ENCODE data around the gene ADM2. TPM values are rescaled to one million over a fixed set of nuclear protein-coding genes. Genes with fewer than 3 reads are reported as not detected.

ADM2 gene
- total and polyA plus RNA-seq, 2 experiments from 2014 or later = 4.1 to 5.1 TPM

DNA sequence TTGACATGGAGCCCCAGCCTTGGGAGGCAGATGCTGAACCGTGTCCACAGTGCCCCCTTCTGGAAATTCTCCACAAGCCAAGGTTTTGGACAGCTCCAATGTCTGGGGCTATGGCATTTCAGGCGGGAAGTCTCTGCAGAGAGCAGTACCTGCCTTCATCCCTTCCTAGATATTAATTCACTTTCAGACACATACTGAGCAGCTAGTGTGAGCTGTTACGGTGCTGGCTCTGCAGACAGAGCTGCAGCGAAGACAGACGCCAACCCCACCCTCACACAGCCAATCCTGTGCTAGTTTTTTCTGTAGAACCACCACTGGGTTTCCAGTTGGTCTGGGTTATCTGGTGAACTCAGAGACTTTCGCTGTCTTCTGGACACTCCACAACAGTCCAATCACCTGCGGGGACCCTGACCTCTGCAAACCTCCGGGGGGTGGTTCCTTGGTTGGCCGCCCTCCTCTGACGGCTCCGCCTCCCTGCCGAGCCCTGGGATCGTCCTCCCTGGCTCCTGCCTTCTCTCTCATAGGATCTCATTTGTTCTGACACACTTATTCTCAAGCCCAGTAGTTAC, 17.1 kb downstream of the ADM2 start:
- Histone ChIP-seq H3K36me3 (replicated peaks; ENCODE audit: insufficient read depth, low read depth) (no peaks in the 10 kb centered on the region), H3K4me3 (no peak overlapping the region), H3K27ac (no peak overlapping the region), H3K27me3 (no peaks in the 10 kb centered on the region), H3K79me2 (no peaks in the 10 kb centered on the region), H3K4me1 (ENCODE audit: insufficient read depth) (peaks cover 4% of the 10 kb centered on the region), H3K4me2 (peak overlapping the region; percentile 45), H4K20me1 (ENCODE audit: insufficient read depth, poor library complexity, severe bottlenecking) (no peaks in the 10 kb centered on the region), H3K9me2 (replicated peaks; ENCODE audit: insufficient read depth) (no peaks in the 10 kb centered on the region), H3K9me3 (ENCODE audit: low read depth) (no peaks in the 10 kb centered on the region), H2AFZ (no peak overlapping the region)
- TF ChIP-seq, protein P1, sequence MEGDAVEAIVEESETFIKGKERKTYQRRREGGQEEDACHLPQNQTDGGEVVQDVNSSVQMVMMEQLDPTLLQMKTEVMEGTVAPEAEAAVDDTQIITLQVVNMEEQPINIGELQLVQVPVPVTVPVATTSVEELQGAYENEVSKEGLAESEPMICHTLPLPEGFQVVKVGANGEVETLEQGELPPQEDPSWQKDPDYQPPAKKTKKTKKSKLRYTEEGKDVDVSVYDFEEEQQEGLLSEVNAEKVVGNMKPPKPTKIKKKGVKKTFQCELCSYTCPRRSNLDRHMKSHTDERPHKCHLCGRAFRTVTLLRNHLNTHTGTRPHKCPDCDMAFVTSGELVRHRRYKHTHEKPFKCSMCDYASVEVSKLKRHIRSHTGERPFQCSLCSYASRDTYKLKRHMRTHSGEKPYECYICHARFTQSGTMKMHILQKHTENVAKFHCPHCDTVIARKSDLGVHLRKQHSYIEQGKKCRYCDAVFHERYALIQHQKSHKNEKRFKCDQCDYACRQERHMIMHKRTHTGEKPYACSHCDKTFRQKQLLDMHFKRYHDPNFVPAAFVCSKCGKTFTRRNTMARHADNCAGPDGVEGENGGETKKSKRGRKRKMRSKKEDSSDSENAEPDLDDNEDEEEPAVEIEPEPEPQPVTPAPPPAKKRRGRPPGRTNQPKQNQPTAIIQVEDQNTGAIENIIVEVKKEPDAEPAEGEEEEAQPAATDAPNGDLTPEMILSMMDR (IDR thresholded peaks at IDR 0.05; ENCODE audit: poor library complexity) = peak; percentile 57
- TF ChIP-seq EZH2 (IDR thresholded peaks at IDR 0.05; ENCODE audit: borderline replicate concordance) (no peak), EZH2phosphoT487 (IDR thresholded peaks at IDR 0.05; ENCODE audit: low read depth, severe bottlenecking, unreplicated experiment) (no peak)
- 15% methylated on average over 13 of the region's 13 CpGs for WGBS (ENCODE audit: low lambda C conversion rate, missing lambda C conversion rate)
- peak; percentile 83 for DNase-seq (ENCODE audit: low spot score)

DNA sequence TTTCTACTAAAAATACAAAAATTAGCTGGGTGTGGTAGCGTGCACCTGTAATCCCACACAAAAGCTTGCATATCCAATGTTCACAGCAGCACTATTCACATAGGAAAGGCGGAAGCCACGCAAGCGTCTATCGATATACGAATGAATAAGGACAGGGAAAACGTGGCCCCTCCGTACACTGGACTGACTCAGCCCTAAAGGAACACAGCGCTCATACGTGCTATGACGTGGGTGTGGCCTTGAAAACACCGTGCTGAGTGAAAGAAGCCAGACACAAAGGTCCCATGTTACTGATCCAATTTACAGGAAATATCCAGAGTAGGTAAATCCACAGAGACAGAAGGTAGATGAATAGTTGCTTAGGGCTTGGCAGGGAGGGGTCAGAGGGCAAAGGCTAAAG, 19.1 kb downstream of the ADM2 start:
- TF ChIP-seq, protein P1 (IDR thresholded peaks at IDR 0.05; ENCODE audit: poor library complexity) = no peak
- no peak for TF ChIP-seq EZH2phosphoT487 (IDR thresholded peaks at IDR 0.05; ENCODE audit: low read depth, severe bottlenecking, unreplicated experiment)
- TF ChIP-seq EZH2 (IDR thresholded peaks at IDR 0.05; ENCODE audit: borderline replicate concordance) = no peak
- Histone ChIP-seq H3K36me3 (replicated peaks; ENCODE audit: insufficient read depth, low read depth) (no peaks in the 10 kb centered on the region), H3K79me2 (no peaks in the 10 kb centered on the region), H3K27ac (no peak overlapping the region), H4K20me1 (ENCODE audit: insufficient read depth, poor library complexity, severe bottlenecking) (no peaks in the 10 kb centered on the region), H3K9me3 (ENCODE audit: low read depth) (no peaks in the 10 kb centered on the region), H2AFZ (no peak overlapping the region), H3K9me2 (replicated peaks; ENCODE audit: insufficient read depth) (no peaks in the 10 kb centered on the region), H3K4me3 (no peak overlapping the region), H3K4me2 (no peak overlapping the region), H3K27me3 (no peaks in the 10 kb centered on the region), H3K4me1 (ENCODE audit: insufficient read depth) (peaks cover 4% of the 10 kb centered on the region)
- peak; percentile 5 for DNase-seq (ENCODE audit: low spot score)
- 95% methylated on average over 12 of the region's 12 CpGs for WGBS (ENCODE audit: low lambda C conversion rate, missing lambda C conversion rate)

DNA sequence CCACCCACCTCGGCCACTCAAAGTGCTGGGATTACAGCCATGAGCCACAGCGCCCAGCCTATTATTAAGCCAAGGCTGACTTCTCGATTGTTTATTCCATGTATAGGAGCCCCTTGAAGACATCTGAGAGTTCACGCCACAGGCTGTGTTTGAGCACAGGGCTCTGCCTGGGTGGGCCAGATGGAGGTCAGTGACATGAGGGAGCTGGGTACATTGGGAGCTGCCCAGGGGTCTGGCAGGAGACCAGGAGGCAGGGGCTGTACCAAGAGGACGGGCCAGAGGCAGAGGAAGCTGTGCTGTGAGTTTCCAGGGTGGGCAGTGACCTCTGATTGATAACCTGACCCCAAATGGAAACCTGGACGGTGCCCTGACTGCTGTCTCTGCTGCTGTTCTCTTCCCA, 20.8 kb downstream of the ADM2 start:
- Histone ChIP-seq H2AFZ (no peak overlapping the region), H3K9me3 (ENCODE audit: low read depth) (no peaks in the 10 kb centered on the region), H3K36me3 (replicated peaks; ENCODE audit: insufficient read depth, low read depth) (no peaks in the 10 kb centered on the region), H3K4me3 (no peak overlapping the region), H3K9me2 (replicated peaks; ENCODE audit: insufficient read depth) (no peaks in the 10 kb centered on the region), H4K20me1 (ENCODE audit: insufficient read depth, poor library complexity, severe bottlenecking) (no peaks in the 10 kb centered on the region), H3K27ac (no peak overlapping the region), H3K27me3 (no peaks in the 10 kb centered on the region), H3K4me1 (ENCODE audit: insufficient read depth) (peaks cover 8% of the 10 kb centered on the region), H3K79me2 (peaks cover 12% of the 10 kb centered on the region), H3K4me2 (no peak overlapping the region)
- no peak for DNase-seq (ENCODE audit: low spot score)
- WGBS (ENCODE audit: low lambda C conversion rate, missing lambda C conversion rate) = 96% methylated on average over 6 of the region's 6 CpGs
- TF ChIP-seq, protein P1 (IDR thresholded peaks at IDR 0.05; ENCODE audit: poor library complexity) = no peak
- TF ChIP-seq EZH2phosphoT487 (IDR thresholded peaks at IDR 0.05; ENCODE audit: low read depth, severe bottlenecking, unreplicated experiment) (no peak), EZH2 (IDR thresholded peaks at IDR 0.05; ENCODE audit: borderline replicate concordance) (no peak)

All from hepatocyte (in vitro differentiated cells).